Activated CD8-positive, alpha-beta memory T cell treated with anti-CD3 and anti-CD28 coated beads, Interleukin-2, amount 10 ng/mL, durations not matched to agents 7 days and 5 days (primary cell): ENCODE data around the gene MUC6. TPM values are rescaled to one million over a fixed set of nuclear protein-coding genes. Genes with fewer than 3 reads are reported as not detected.

Experiments
- ATAC-seq: fragments of 150-1000 bp; cut with Tn5 transposase; one replicate; pipeline ENCODE4 v1.10.0; 2021; ENCODE audit warnings: moderate library complexity
- CTCF ChIA-PET: fragments of 350-600 bp; sonication (Branson Sonifier 250); formaldehyde crosslinking; loops from one replicate; lab custom pipeline; 2021; ENCODE audit warnings: antibody characterized with exemption; lab: Charles Lee
- DNase-seq: peaks from one replicate; pipeline ENCODE4 v3.0.0-alpha.2; 2020
- H3K27ac Mint-ChIP-seq: one replicate; pipeline ENCODE4 v1.8.0; 2021; ENCODE audit warnings: mild to moderate bottlenecking, mixed read lengths
- H3K27me3 Mint-ChIP-seq: one replicate; pipeline ENCODE4 v1.8.0; 2021; ENCODE audit warnings: mixed read lengths
- H3K36me3 Mint-ChIP-seq: one replicate; pipeline ENCODE4 v1.8.0; 2021; ENCODE audit warnings: mild to moderate bottlenecking, mixed read lengths
- H3K4me1 Mint-ChIP-seq: one replicate; pipeline ENCODE4 v1.8.0; 2021; ENCODE audit warnings: mixed read lengths
- H3K4me3 Mint-ChIP-seq: one replicate; pipeline ENCODE4 v1.8.0; 2021; ENCODE audit warnings: mild to moderate bottlenecking, moderate library complexity, mixed read lengths
- H3K9me3 Mint-ChIP-seq: one replicate; pipeline ENCODE4 v1.8.0; 2022; ENCODE audit warnings: low read depth, mixed read lengths
- total RNA-seq, 2 experiments: library from RNA; stranded (reverse); gene quantifications; one replicate each; pipeline ENCODE4 v1.2.3, GENCODE V29; 2021

The MUC6 gene
- total RNA-seq, 2 experiments from 2014 or later, result not detected

DNA sequence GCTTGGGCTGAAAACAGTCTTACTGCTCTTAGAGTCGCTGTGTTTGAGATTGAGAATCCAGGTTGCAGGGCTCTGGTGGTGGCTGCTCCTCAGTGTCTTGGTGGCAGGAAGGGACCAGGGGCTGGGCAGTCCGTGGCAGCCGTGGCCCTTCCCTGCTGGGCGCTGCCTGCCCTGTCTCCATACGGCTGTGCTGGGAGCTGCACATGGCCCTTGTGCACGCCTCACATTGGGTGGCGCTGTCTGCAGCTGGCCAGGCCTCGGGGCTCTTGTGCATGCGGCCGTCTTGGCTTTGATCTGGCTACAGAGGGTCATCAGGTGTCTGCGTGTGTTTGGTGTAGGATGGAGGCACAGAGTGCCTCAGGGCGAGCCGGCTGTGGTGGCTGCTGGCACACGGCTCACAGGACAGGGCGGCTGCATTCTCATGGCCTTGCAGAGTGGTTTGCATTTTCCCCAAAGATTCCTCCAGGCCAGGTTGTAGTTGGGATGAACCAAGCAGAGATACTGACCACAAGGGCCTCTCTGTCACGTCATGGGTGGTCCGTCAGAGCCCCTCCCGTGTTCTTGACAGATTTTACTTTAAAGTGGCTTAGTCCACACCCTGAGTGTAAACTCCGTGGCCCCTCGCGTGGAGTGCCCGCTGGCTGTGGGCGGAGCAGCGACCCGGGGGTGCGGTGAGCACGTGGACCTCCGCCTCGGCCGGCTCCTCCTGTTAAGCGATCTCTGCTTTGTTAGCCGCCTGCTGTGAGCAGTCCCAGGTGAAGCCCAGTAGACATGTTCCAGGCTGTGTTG, 34.7 kb downstream of the MUC6 start:
- no peak for ATAC-seq
- no peak overlapping the region for H3K4me3 Mint-ChIP-seq
- CTCF ChIA-PET, result no interaction called here

DNA sequence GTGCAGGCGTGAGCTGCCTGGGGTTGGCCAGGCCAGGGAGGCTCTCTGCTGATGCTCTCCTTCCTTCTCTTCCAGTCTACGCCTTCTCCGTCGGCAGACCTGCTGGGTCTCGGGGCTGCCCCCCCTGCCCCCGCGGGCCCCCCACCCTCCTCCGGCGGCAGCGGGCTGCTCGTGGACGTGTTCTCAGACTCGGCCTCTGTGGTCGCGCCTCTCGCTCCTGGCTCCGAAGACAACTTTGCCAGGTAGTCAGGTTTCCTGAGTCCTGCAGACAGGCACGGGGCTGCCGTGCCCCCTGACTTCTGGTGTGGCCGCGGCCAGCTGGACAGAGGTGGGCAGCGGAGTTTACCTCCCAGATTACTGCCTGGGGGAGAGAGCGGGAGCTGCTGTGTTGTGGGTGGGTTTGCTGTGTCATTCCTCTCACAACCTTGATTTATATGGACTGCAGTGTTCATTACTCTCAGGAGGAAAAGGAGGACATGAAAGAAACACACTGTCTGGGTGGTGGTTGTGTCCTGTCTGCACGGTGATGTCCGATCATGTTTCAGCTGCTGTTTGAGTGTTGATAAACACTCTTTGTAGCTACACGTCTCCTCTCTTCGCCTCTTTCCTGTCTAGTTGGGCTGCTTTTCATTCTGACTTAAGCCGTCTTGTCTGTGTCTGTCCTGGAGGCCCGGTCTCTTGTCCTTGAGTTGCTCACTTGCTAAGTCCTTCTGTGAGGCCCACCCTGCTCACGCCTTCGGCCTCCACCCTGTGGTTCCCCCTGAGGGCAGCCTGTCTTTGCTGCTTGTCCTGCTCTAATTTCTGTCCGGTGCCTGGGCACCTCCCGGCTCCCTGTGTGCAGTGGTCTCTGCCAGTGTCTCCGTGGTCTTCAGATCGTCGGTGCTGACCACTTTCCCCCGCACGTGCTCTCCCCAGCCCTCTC, 35.9 kb downstream of the MUC6 start:
- no peak overlapping the region for H3K27ac Mint-ChIP-seq
- CTCF ChIA-PET, result no interaction called here
- peaks cover 7% of the 10 kb centered on the region for H3K36me3 Mint-ChIP-seq
- ATAC-seq, result no peak
- no peaks in the 10 kb centered on the region for H3K9me3 Mint-ChIP-seq
- H3K4me3 Mint-ChIP-seq, result no peak overlapping the region
- DNase-seq, result no peak
- peaks cover 7% of the 10 kb centered on the region for H3K4me1 Mint-ChIP-seq
- no peaks in the 10 kb centered on the region for H3K27me3 Mint-ChIP-seq

More for the DNA sequence above, 34.7 kb downstream of the MUC6 start:
- no peaks in the 10 kb centered on the region for H3K9me3 Mint-ChIP-seq
- no peak for DNase-seq
- H3K27me3 Mint-ChIP-seq, result no peaks in the 10 kb centered on the region
- no peaks in the 10 kb centered on the region for H3K4me1 Mint-ChIP-seq
- H3K36me3 Mint-ChIP-seq, result peaks cover 4% of the 10 kb centered on the region
- H3K27ac Mint-ChIP-seq, result no peak overlapping the region

DNA sequence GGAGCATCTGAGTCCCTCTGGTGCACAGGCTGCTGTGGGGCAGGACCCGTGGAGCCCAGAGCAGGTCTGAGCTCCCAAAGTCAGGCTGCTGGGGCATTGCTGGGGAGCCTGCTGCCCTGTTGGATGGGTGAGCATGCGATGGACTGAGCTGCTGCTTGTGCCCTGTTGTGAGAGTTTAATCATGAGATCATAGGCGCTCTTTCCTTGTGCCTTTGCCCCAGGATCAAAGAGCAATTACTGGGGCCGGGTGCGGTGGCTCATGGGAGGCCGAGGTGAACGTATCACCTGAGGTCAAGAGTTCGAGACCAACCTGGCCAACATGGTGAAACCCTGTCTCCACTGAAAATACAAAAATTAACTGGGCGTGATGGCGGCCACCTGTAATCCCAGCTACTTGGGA, 37.5 kb downstream of the MUC6 start:
- Mint-ChIP-seq H3K4me3 (no peak overlapping the region), H3K36me3 (peaks cover 7% of the 10 kb centered on the region), H3K4me1 (peaks cover 15% of the 10 kb centered on the region), H3K27ac (no peak overlapping the region), H3K9me3 (no peaks in the 10 kb centered on the region), H3K27me3 (no peaks in the 10 kb centered on the region)
- no peak for DNase-seq
- CTCF ChIA-PET, result no interaction called here
- no peak for ATAC-seq

DNA sequence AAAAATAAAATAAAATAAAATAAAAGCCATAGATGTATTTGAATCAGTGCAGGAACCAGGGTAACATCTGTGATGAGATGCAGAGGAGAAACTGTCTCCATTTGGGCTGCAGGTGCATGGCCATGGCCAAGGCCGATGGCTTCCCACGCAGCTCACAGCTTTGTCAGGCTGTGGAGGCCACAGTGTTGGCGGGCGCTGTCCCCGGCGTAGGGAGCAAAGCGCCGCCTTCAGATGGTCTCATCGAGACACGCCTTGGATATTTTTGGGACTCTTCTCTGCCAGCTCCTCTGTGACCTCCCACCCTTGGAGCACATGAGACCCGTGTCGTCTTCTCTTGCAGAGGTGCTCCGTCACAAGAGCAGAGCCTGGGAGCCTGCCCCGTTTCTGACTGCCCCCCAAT, 38.6 kb downstream of the MUC6 start:
- CTCF ChIA-PET, result no interaction called here
- H3K4me3 Mint-ChIP-seq, result no peak overlapping the region
- no peak for DNase-seq
- no peaks in the 10 kb centered on the region for H3K9me3 Mint-ChIP-seq
- no peaks in the 10 kb centered on the region for H3K27me3 Mint-ChIP-seq
- H3K27ac Mint-ChIP-seq, result no peak overlapping the region
- peaks cover 15% of the 10 kb centered on the region for H3K4me1 Mint-ChIP-seq
- no peak for ATAC-seq
- H3K36me3 Mint-ChIP-seq, result peaks cover 7% of the 10 kb centered on the region

DNA sequence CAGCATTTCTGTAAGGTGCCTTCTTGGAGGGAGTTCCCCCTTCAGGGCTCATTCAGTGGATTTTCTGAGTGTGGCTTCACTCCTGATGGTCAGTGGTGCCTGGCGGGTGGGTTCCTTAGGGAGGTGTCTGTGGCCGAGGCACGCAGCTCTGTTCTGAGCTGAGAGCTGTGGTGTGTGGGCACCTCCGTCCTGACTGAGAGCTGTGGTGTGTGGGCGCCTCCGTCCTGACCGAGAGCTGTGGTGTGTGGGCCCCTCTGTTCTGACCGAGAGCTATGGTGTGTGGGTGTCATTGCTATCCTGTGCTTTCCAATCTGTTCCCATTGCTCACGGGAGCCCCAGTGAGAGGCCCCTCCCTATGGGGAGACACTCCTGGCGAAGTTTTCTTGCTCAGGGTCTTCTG, 39.8 kb downstream of the MUC6 start:
- Mint-ChIP-seq H3K27me3 (no peaks in the 10 kb centered on the region), H3K4me1 (peaks cover 15% of the 10 kb centered on the region), H3K4me3 (no peak overlapping the region), H3K9me3 (no peaks in the 10 kb centered on the region), H3K27ac (no peak overlapping the region), H3K36me3 (peaks cover 7% of the 10 kb centered on the region)
- DNase-seq (no peak), ATAC-seq (no peak)
- CTCF ChIA-PET, result no interaction called here

DNA sequence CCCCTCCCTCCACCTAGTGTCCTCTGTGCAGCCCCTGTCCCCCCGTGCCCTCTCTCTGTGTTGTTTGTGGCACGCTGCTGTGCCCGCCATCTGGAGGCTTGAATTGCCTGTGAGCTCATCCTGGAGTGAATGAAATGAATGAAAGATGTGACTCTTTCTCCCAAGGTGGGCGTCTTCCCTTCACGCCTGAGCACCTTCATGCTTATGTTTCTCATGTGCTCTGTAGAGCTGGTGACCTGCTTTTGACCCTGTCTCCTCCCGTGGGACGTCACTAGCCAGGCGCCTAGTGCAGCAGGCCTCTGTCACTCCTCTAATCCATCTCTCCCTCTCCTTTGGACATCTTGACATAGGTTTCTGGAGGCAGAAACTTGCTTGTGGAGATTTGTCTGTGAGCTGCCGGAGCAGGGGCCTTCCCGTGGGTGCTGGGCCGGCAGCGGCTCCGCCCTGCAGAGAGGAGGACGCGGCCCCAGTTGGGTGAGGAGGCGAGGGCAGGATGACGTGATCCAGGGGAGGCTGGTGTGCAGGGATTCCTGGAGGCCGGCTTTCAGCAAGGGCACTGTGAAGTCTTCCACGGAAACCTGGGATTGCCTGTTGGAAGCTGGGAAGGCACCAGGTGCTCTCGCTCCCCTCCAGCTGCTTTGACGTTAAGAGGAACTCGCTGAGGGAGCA, 40.6 kb downstream of the MUC6 start:
- CTCF ChIA-PET, result no interaction called here
- no peak overlapping the region for H3K4me3 Mint-ChIP-seq
- H3K4me1 Mint-ChIP-seq, result peaks cover 15% of the 10 kb centered on the region
- H3K9me3 Mint-ChIP-seq, result no peaks in the 10 kb centered on the region
- peaks cover 3% of the 10 kb centered on the region for H3K36me3 Mint-ChIP-seq
- H3K27ac Mint-ChIP-seq, result no peak overlapping the region
- ATAC-seq (no peak), DNase-seq (no peak)
- H3K27me3 Mint-ChIP-seq, result no peaks in the 10 kb centered on the region

DNA sequence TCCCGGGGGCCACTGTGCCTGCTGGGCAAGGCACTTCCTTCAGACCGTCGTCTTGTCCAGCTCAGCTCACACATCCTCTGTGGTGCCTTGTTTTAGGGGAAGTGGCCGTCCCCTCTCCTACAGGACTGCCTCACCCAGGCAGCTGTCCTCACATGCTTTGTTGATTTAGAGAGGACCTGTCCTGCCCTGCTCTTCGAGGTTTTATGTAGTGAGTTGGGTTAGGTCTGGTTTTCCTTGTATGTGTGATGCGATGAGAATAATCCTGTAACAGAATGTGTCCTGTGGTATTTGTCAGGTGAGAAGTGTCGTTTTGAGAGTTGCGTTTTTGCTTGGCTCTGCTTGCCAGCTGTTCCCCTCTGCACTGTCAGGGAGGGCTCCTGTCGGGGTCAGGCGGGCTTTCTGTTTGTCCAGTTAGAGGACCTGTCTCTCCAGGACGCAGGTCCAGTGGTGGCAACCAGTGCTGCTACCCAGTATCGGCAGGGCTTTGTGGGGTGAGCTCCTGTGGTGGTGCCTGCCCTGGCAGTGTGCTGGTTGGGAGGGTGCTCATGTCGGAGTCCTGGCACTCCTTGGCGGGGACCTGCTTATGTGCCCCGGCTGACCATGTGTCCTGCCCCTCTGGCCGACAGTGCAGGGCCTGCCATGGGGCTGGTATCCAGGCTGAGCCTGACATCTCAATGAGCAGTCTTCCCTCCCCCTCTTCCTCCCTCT, 41.3 kb downstream of the MUC6 start:
- no peaks in the 10 kb centered on the region for H3K27me3 Mint-ChIP-seq

DNA sequence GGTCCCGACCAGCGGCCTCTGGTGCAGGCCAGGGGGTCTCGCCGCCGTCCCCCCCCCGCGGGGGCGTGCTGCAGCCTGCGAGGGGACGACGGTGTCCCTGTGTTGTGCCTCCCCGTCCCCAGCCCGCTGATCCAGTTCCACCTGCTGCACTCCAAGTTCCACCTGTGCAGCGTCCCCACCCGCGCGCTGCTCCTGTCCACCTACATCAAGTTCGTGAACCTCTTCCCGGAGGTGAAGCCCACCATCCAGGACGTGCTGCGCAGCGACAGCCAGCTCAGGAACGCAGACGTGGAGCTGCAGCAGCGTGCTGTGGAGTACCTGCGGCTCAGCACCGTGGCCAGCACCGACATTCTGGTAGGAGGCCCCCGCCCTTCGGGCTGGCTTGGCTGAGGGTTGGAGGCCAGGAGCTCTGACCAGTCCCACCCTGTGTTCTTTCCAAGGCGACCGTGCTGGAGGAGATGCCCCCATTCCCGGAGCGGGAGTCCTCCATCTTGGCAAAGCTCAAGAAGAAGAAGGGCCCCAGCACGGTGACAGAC, 42.8 kb downstream of the MUC6 start:
- no peak for ATAC-seq
- Mint-ChIP-seq H3K4me1 (peaks cover 15% of the 10 kb centered on the region), H3K27ac (no peak overlapping the region), H3K9me3 (no peaks in the 10 kb centered on the region), H3K4me3 (no peak overlapping the region), H3K27me3 (no peaks in the 10 kb centered on the region), H3K36me3 (peaks cover 3% of the 10 kb centered on the region)
- CTCF ChIA-PET, result no interaction called here
- no peak for DNase-seq

More for the DNA sequence above, 41.3 kb downstream of the MUC6 start:
- Mint-ChIP-seq H3K27ac (no peak overlapping the region), H3K9me3 (no peaks in the 10 kb centered on the region), H3K4me1 (peaks cover 15% of the 10 kb centered on the region), H3K4me3 (no peak overlapping the region), H3K36me3 (peaks cover 3% of the 10 kb centered on the region)
- CTCF ChIA-PET, result no interaction called here
- ATAC-seq, result peak; percentile 43
- DNase-seq, result no peak

DNA sequence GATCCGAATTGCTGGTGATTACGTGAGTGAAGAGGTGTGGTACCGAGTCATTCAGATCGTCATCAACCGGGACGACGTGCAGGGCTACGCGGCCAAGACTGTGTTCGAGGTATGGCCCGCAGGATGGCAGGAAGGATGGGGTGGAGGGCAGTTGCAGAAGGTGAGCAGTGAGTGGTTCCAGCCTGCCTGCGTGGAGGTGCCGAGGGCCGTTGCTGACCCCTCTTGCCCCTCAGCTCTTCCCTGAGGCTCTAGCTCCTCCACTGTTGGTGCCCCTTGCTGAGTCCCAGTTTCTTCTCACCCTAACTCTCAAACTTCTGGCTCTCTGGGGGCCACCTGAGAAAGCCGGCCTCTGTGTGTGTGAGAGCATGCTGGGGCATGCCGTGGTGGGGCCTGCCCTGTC, 43.9 kb downstream of the MUC6 start:
- DNase-seq, result no peak

DNA sequence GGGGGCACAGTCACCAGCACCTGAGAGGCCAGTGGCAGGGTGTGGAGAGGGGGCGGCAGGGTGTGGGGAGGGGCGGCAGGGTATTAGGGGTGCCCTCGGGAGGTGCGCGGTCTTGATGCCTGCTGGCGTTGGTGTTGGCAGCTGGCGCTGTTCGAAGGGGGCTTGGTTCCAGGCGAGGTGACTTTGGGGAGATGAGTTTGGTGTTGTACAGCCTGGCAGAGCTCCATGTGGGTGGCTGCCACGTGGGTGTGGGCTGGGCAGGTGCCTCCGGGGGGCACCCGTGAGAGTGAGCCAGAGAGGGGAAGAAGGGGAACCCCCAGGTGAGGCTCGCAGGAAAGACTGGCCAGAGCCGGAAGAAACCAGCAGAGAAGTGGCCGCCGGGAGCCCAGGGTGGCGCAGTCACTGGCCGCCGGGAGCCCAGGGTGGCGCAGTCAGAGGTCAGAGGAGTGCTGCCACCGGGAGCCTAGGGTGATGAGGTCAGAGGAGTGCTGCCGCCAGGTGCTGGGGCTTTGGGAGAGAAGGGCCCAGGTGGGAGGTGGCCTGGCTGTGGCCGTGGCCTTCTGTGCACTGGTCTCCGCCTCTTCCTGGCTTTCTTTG, 44.7 kb downstream of the MUC6 start:
- peaks cover 15% of the 10 kb centered on the region for H3K4me1 Mint-ChIP-seq
- H3K27ac Mint-ChIP-seq, result no peak overlapping the region
- no peak for ATAC-seq
- no peak overlapping the region for H3K4me3 Mint-ChIP-seq
- peaks cover 3% of the 10 kb centered on the region for H3K36me3 Mint-ChIP-seq
- CTCF ChIA-PET, result no interaction called here
- no peaks in the 10 kb centered on the region for H3K27me3 Mint-ChIP-seq
- DNase-seq, result no peak
- H3K9me3 Mint-ChIP-seq, result no peaks in the 10 kb centered on the region

More for the DNA sequence above, 43.9 kb downstream of the MUC6 start:
- H3K36me3 Mint-ChIP-seq, result peaks cover 3% of the 10 kb centered on the region
- H3K9me3 Mint-ChIP-seq, result no peaks in the 10 kb centered on the region
- H3K4me3 Mint-ChIP-seq, result no peak overlapping the region
- CTCF ChIA-PET, result no interaction called here
- ATAC-seq, result no peak
- no peak overlapping the region for H3K27ac Mint-ChIP-seq
- H3K4me1 Mint-ChIP-seq, result peaks cover 15% of the 10 kb centered on the region
- no peaks in the 10 kb centered on the region for H3K27me3 Mint-ChIP-seq

DNA sequence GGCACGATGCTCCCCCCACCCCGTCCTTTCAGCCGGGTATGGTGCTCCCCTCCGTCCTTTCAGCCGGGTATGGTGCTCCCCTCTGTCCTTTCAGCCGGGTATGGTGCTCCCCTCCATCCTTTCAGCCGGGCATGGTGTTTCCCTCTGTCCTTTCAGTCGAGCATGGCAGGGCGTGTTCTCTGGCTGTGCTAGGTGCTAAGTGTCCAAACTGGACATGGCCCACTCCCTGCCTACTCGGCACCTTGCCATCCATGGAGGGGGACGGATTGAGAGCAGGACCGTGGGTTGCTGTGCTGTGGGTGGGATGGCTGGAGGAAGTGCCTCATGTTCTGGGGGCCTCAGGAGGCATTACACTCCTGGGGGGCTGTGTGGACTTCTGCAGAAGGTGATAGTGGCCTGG, 45.5 kb downstream of the MUC6 start:
- CTCF ChIA-PET, result no interaction called here
- Mint-ChIP-seq H3K4me1 (peaks cover 10% of the 10 kb centered on the region), H3K4me3 (no peak overlapping the region), H3K36me3 (peaks cover 3% of the 10 kb centered on the region), H3K9me3 (no peaks in the 10 kb centered on the region), H3K27ac (no peak overlapping the region), H3K27me3 (no peaks in the 10 kb centered on the region)
- DNase-seq, result no peak
- ATAC-seq, result no peak

DNA sequence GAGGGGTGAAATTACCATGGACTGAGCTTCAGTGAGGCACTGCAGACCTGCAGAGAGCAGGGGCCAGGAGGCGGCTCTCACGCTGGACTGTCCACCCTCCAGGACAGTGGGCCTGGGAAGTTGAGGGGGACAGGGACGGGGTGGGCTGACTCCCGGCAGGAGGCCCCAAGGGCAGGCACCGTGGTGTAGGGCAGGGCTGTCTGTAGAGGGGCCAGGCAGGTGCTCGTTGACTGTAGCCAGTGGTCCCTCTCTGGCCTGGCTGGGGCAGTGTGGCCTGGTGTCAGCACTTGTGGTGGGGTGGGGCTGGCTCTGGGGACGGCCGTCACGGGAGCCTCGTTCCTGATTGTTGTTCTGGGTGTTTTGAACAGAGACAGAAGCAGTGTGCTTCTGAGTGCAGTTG, 46.4 kb downstream of the MUC6 start:
- DNase-seq (no peak), ATAC-seq (no peak)
- Mint-ChIP-seq H3K27ac (no peak overlapping the region), H3K27me3 (no peaks in the 10 kb centered on the region), H3K9me3 (no peaks in the 10 kb centered on the region), H3K4me3 (no peak overlapping the region), H3K4me1 (peaks cover 3% of the 10 kb centered on the region), H3K36me3 (peaks cover 2% of the 10 kb centered on the region)
- CTCF ChIA-PET, result no interaction called here
